AG08395 (cell line): Measurements from ENCODE around the gene NOTCH1.

ENCODE experiments used
- DNase-seq: peaks from one replicate; pipeline ENCODE4 v3.0.0; 2012; ENCODE audit warnings: mixed read lengths, low spot score

NOTCH1 gene

GRCh38 chr9:136484153-136485048 is 61.4 kb downstream of the NOTCH1 start:
- no peak for DNase-seq

GRCh38 chr9:136483589-136484152 is 62.2 kb downstream of the NOTCH1 start:
- peak; percentile 98 for DNase-seq

DNA sequence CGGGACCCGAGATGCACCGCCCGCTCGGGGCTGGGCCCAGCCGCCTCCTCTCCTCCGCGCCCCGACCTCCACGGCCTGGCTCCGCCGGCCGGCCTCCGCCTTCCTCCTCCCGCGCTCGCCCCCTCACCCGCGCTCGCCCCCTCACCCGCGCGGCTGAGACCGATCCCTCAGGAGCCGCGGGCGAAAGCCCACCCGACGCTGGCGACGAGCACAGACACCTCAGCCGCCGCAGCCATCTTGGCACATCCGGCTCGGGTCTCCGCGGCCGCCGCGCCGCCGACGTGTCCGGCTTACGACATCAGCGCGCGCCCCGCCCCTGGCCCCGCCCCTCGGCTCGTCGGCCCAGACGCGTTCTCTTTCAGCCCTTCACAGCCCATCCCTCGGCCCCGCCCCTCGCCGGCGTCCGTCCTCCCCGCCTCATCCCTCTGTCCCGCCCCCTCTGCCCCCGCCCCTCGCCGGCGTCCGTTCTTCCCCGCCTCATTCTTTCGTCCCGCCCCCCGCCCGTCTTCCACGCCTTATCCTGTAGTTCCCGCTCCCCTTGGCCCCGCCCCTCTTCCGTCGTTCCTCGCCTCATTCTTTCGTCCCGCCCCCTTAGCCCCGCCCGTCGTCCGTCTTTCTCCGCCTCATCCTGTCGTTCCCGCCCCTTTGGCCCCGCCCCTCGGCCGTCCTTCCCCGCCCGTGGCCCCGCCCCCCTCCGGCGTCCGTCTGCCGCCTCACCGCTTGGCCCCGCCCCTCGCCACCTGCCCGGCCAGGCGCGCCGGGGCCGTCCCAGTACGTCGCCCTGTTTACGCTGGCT is 62.9 kb downstream of the NOTCH1 start, which contains the start of gene SEC16A:
Gene SEC16A (minus strand): TSS at position 248 of the 796 bp plus-strand sequence. CDS start 5,425 bp downstream, outside the sequence.
- DNase-seq, result peak; percentile 97

DNA sequence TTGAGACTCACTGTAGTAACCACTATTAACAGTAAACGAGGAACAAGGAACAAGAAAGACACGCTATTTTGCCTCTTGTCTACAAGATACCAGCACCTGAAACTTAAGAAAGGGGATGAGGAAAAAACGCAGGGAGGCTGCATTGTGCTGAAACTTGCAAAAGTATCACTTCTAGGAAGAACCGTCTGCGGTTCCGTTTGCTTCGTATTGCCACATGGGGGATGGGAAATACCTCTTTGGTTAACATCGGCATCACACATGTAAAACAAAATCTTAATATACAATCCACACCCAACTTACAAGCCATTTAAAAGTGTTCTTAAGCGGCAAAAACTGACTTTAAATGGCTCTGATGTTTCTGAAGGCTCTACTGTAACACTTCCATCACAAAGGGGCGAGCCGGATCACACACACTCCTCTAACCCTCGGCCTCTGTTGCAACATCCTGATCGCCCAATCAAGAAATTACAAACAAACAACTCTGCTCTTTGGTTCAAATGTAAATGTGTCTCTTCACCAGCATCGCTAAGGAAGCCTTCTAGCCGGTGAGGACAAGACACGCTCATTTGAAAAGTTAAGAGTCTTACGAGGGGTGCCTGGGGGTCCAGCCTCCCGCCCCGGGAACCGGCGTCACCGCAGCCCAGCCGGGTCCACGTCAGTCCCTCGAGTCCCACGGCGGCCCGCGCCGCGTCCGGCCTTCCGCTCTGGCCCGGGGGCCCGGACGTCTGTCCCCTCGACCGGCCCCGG is 63.6 kb downstream of the NOTCH1 start:
- DNase-seq, result peak; percentile 49

GRCh38 chr9:136481558-136481957 is 64.3 kb downstream of the NOTCH1 start:
- DNase-seq, result no peak

DNA sequence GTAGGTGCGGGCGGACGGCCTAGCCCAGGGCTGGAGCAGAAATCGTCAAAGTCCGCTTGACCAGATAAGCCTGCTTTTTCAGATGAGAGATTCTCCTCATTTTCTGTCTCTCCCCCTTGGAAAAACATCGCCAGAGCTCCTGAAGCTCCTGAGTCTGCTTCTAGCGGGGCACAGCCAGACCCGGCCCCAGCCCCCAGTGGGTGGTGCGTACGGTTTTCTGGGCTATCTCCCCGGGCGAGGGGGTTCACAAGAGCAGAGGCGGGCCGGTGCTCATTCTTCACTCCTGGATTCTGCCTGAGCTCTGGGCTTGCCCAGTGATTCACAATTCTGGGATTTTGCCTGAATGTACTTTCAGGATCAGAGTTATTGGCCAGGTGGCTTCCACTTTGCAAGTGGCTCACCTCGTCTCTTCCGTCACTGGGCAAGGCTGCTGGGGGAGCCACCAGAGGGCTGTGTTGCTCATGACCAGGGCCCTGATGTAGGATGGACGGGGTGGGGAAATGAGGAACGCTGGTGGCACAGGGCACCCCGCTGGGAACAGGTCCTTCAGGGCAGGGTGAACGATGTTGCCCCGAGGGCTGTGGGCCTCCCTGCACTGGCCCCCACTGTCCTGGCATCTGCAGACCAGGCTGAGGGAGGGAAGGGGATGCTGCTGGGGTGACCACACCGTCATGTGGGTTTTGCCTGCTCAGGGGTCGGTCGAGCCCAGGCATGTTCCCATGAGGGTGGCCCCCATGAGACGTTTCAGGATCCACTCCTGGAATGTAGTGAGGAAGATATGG is 69.3 kb downstream of the NOTCH1 start:
- no peak for DNase-seq

GRCh38 chr9:136474974-136475865 is 70.6 kb downstream of the NOTCH1 start:
- DNase-seq, result no peak

DNA sequence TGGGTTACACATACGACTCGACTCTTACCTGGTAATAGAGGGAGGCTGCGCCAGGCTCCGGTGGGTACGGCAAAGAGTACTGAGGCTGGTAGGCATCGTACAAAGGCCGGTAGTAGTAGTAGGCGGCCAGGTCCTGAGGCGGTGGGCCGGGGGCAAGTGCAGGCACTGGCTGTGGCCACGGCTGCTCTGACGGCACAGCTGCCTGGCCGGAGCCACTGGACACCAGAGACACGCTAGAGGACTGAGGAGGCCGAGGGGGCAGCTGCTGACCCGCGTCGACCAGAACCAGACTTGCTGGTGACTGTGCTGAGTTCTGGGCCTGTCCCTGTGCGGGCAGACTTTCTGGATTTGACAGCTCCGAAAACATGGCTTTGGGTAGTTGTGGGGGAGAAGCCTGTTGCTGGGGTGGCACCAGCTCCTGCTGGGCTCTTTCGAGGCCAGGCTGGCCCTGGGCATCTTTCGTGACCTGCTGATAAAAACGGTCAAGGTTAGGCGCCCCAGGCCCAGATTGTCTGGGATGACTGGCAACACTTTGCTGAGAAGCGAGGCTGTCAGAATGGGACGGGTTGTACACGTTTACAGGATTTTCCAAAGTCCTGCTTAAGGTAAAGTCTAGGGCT is 71.7 kb downstream of the NOTCH1 start:
- DNase-seq, result no peak

- DNase-seq, result no peak
Measured at GRCh38 chr9:136473354-136473721, 72.5 kb downstream of the NOTCH1 start.

GRCh38 chr9:136472640-136473353 is 73.1 kb downstream of the NOTCH1 start:
- DNase-seq, result no peak

GRCh38 chr9:136471802-136472487 is 73.9 kb downstream of the NOTCH1 start:
- no peak for DNase-seq

GRCh38 chr9:136470792-136471469 is 74.9 kb downstream of the NOTCH1 start:
- DNase-seq, result no peak

- DNase-seq, result no peak
Measured at GRCh38 chr9:136470356-136470755, 75.5 kb downstream of the NOTCH1 start.

- no peak for DNase-seq
Measured at GRCh38 chr9:136467766-136468165, 78.1 kb downstream of the NOTCH1 start.

DNA sequence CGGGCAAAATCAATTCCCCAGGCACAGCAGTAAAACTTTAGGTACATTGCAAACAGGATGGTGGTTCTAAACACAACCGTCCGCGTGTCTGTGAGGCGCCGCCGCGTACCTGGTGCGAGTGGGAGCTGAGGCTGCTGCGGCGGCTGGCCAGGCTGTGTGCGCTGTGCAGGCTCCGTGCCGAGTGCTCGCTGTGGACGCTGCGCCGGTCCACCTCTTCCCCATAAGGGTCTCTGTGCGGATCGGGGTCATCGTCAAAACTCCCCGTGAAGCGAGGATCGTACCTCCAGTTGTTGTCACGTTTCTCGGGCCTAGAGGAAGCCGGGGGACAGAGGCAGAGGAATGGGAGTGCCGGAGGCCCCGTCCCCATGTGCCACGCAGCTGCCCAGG is 79.7 kb downstream of the NOTCH1 start:
- DNase-seq, result no peak

DNA sequence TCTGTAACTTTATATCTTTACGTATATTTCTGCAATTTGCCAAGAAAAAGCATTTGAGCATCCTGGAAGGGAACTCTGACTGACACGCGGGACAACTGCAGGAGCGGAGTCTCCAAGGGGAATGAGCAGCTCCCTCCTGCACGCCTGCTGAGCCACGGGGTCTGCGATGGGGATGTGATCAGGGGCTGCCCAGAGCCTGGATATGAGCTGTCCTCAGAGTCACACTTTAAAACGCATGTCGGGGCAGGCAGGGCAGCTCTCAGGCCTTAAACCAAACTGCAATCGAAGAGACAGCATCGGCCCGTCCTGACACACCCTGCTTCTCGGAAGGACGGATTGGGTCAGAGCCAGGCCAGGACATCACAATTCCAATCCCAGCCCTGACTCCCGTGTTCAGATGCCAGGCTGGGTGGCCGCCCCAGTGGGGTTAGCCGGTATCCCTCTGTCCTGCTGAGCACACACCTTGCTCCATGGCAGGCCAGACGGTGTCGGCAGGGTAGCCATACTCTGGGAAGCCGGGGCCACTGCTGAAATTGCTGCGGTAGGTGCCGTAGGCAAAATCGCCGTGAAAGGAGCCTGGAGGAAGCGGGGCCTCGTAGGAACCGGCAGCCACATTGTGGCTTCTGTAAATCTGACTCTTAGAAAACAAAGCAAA is 80.2 kb downstream of the NOTCH1 start:
- DNase-seq, result no peak

DNA sequence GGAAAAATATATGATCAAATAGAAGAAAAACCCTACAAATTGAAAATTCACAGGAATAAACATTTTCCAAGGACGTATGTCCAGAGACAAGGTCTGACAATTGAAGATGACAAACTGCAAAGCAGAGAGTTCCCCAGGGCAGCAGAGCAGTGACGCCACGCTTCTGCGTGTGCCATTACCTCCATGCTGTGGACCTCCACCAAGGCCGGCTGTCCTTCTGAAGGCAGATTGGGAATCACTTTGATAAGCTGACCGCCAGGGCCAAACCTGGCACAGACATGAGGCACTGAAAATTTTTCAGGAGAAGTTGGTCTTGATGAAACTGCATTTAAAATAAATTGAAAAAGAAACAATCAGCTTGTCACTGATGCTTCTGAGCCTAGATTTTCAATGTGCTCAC is 81.6 kb downstream of the NOTCH1 start:
- no peak for DNase-seq
